ENCODE data around the gene GTF2A2.

DNA sequence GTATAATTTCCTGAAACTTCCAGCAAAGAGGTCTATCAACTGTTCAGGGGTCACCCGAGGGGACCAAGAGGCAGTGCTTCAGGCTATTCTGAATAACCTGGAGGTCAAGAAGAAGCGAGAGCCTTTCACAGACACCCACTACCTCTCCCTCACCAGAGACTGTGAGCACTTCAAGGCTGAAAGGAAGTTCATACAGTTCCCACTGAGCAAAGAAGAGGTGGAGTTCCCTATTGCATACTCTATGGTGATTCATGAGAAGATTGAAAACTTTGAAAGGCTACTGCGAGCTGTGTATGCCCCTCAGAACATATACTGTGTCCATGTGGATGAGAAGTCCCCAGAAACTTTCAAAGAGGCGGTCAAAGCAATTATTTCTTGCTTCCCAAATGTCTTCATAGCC, 38.9 kb downstream of the GTF2A2 start:
- TF ChIP-seq, protein P1, sequence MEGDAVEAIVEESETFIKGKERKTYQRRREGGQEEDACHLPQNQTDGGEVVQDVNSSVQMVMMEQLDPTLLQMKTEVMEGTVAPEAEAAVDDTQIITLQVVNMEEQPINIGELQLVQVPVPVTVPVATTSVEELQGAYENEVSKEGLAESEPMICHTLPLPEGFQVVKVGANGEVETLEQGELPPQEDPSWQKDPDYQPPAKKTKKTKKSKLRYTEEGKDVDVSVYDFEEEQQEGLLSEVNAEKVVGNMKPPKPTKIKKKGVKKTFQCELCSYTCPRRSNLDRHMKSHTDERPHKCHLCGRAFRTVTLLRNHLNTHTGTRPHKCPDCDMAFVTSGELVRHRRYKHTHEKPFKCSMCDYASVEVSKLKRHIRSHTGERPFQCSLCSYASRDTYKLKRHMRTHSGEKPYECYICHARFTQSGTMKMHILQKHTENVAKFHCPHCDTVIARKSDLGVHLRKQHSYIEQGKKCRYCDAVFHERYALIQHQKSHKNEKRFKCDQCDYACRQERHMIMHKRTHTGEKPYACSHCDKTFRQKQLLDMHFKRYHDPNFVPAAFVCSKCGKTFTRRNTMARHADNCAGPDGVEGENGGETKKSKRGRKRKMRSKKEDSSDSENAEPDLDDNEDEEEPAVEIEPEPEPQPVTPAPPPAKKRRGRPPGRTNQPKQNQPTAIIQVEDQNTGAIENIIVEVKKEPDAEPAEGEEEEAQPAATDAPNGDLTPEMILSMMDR (IDR thresholded peaks at IDR 0.05): no peak
- no peak for TF ChIP-seq POLR2A (IDR thresholded peaks at IDR 0.05)

Measured in right lobe of liver (tissue), 4 donors.